ENCODE results near the gene TNRC18. TPM values are rescaled to one million over a fixed set of nuclear protein-coding genes. Genes with fewer than 3 reads are reported as not detected.

TNRC18 gene
- total RNA-seq, 2 donors from 2014 or later: 84.0 to 90.9 TPM

GRCh38 chr7:5436003-5436678, 12.5 kb upstream of the TNRC18 start:
- Histone ChIP-seq H3K9ac (ENCODE audit: low read depth in 2 of 2, low read length in 2 of 2) (peak overlapping the region in 1 of 2 donors; percentile 24), H3K9me3 (no peaks in the 10 kb centered on the region), H3K4me3 (no peak overlapping the region), H3K27me3 (no peaks in the 10 kb centered on the region), H3K36me3 (no peaks in the 10 kb centered on the region), H3K27ac (no peak overlapping the region), H3K4me1 (no peaks in the 10 kb centered on the region)
- DNase-seq: no peak
- intact Hi-C loops (cut with DNase I): no loop called here
- no peak for TF ChIP-seq CTCF (IDR thresholded peaks at IDR 0.05)

- H3K27me3 ChIP-seq: no peaks in the 10 kb centered on the region
Observed at GRCh38 chr7:5435291-5436002, 11.8 kb upstream of the TNRC18 start.

GRCh38 chr7:5433181-5433580, 9.5 kb upstream of the TNRC18 start:
- intact Hi-C loops (cut with DNase I): no loop called here
- no peaks in the 10 kb centered on the region for H3K9me3 ChIP-seq
- H3K27ac ChIP-seq: no peak overlapping the region
- H3K4me3 ChIP-seq: no peak overlapping the region
- TF ChIP-seq CTCF (IDR thresholded peaks at IDR 0.05): no peak
- H3K9ac ChIP-seq (ENCODE audit: low read depth in 2 of 2, low read length in 2 of 2): no peak overlapping the region
- no peaks in the 10 kb centered on the region for H3K27me3 ChIP-seq
- H3K36me3 ChIP-seq: no peaks in the 10 kb centered on the region
- peaks cover 19% of the 10 kb centered on the region for H3K4me1 ChIP-seq
- no peak for DNase-seq

More at GRCh38 chr7:5435291-5436002, 11.8 kb upstream of the TNRC18 start:
- Histone ChIP-seq H3K9ac (ENCODE audit: low read depth in 2 of 2, low read length in 2 of 2) (no peak overlapping the region), H3K36me3 (no peaks in the 10 kb centered on the region), H3K9me3 (no peaks in the 10 kb centered on the region), H3K4me1 (no peaks in the 10 kb centered on the region), H3K27ac (no peak overlapping the region), H3K4me3 (no peak overlapping the region)
- intact Hi-C loops (cut with DNase I): no loop called here
- TF ChIP-seq CTCF (IDR thresholded peaks at IDR 0.05): no peak
- DNase-seq: no peak

- Histone ChIP-seq H3K27ac (no peak overlapping the region), H3K36me3 (no peaks in the 10 kb centered on the region), H3K27me3 (no peaks in the 10 kb centered on the region), H3K4me3 (no peak overlapping the region), H3K9ac (ENCODE audit: low read depth in 2 of 2, low read length in 2 of 2) (no peak overlapping the region), H3K4me1 (peaks cover 19% of the 10 kb centered on the region), H3K9me3 (no peaks in the 10 kb centered on the region)
- intact Hi-C loops (cut with DNase I): no loop called here
- no peak for DNase-seq
- TF ChIP-seq CTCF (IDR thresholded peaks at IDR 0.05): no peak
Observed at GRCh38 chr7:5432691-5433090, 9.1 kb upstream of the TNRC18 start.

GRCh38 chr7:5431560-5432015, 8.0 kb upstream of the TNRC18 start:
- intact Hi-C loops (cut with DNase I): no loop called here
- H3K27me3 ChIP-seq: no peaks in the 10 kb centered on the region
- no peak for TF ChIP-seq CTCF (IDR thresholded peaks at IDR 0.05)
- H3K4me1 ChIP-seq: peaks cover 19% of the 10 kb centered on the region
- H3K27ac ChIP-seq: no peak overlapping the region
- no peaks in the 10 kb centered on the region for H3K9me3 ChIP-seq
- no peak overlapping the region for H3K9ac ChIP-seq (ENCODE audit: low read depth in 2 of 2, low read length in 2 of 2)
- H3K36me3 ChIP-seq: no peaks in the 10 kb centered on the region
- no peak overlapping the region for H3K4me3 ChIP-seq
- DNase-seq: no peak
